Activated T-helper 2 cell treated with anti-CD3 and anti-CD28 coated beads, Interferon-gamma antibody, Interleukin-2, Interleukin-4, amounts not matched to agents 10 μg/mL and 5 μg/mL and 100 μg/mL, durations not matched to agents 14 hours and 24 hours and 36 hours (primary cell): ENCODE results near the gene PROK2. TPM values are rescaled to one million over a fixed set of nuclear protein-coding genes. Genes with fewer than 3 reads are reported as not detected.

Experiments used
- DNase-seq: peaks from one replicate; pipeline ENCODE4 v3.0.0; 2021; ENCODE audit warnings: low spot score
- H3K27ac Mint-ChIP-seq: one replicate; pipeline ENCODE4 v1.8.0; 2021; ENCODE audit warnings: mixed read lengths
- H3K27me3 Mint-ChIP-seq: one replicate; pipeline ENCODE4 v1.8.0; 2021; ENCODE audit warnings: low read depth, mixed read lengths
- H3K36me3 Mint-ChIP-seq: one replicate; pipeline ENCODE4 v1.8.0; 2021; ENCODE audit warnings: low read depth, mixed read lengths
- H3K4me1 Mint-ChIP-seq: one replicate; pipeline ENCODE4 v1.8.0; 2021; ENCODE audit warnings: low read depth, mixed read lengths
- H3K4me3 Mint-ChIP-seq: one replicate; pipeline ENCODE4 v1.8.0; 2021; ENCODE audit warnings: low read depth, mild to moderate bottlenecking, moderate library complexity, mixed read lengths
- H3K9me3 Mint-ChIP-seq: one replicate; pipeline ENCODE4 v1.8.0; 2021; ENCODE audit warnings: mixed read lengths
- intact Hi-C: fragments of 100-400 bp; cut with micrococcal nuclease; formaldehyde crosslinking; loops from one replicate; pipeline ENCODE4 v1.15.1; 2023
- total RNA-seq: library from RNA; stranded (reverse); gene quantifications from 2 replicates; pipeline ENCODE4 v1.2.3, GENCODE V29; 2022

PROK2 gene
- 0.25 TPM in 1 of 2 replicates, not detected in the other for total RNA-seq

DNA sequence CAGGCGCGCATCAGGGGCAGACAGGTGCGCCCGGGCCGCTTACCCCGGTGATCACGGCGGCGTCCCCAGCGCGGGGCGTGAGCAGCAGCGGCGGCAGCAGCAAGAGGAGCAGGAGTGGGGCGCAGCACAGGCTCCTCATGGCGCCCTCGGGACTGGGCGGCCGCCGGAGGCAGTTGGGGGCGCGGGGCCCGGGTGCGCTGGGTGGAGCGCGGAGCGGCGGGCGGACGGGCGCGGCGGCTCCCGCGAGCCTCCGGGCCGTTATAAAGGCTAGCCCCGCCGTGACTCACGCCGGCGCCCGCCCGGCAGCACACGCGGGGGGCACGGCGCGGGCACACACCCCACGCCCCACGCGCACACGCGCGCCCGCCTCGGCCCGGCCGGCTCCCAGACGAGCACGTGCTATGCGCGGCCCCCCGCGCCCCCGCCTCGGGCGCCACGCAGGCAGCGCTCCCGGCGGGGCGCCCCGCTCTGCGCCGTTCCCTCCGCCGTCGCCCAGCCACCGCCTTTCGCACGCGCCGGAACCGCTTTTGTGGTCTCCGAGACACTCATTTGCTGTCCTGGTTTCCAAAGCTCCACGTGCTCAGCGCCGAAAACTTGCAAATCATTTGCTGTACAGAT, at the start of gene PROK2:
TSS of gene PROK2 (minus strand) at position 235 of the 618 bp plus-strand sequence. CDS start at position 139, 96 bp downstream.
- Mint-ChIP-seq H3K9me3 (no peaks in the 10 kb centered on the region), H3K4me3 (peak within 1 kb of the TSS; percentile 75), H3K4me1 (peaks cover 23% of the 10 kb centered on the region), H3K27me3 (peaks cover 60% of the 10 kb centered on the region), H3K27ac (peak within 1 kb of the TSS; percentile 53), H3K36me3 (no peaks in the 10 kb centered on the region)
- intact Hi-C loops: no loop called here
- no peak for DNase-seq

DNA sequence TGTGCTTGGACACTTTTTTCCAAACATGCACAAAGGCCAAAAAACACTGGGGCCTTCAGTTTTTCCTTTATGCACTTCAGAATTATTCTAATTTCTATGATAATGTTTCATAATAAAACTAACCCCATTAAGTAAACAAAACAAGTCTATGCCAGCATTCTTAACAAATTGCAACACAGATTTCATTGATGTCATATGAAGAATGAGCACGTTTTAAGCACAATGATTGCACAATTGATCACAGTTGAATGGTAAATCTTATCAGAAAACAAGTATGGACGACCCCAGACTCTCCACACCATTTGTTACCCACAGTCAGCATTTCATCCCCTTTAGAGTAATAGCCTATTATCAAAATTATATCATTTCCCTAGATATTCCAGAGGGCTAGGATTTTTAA, 46.7 kb upstream of the PROK2 start:
- Mint-ChIP-seq H3K4me3 (no peak overlapping the region), H3K9me3 (no peaks in the 10 kb centered on the region), H3K36me3 (no peaks in the 10 kb centered on the region), H3K27me3 (peaks cover 21% of the 10 kb centered on the region), H3K4me1 (peaks cover 3% of the 10 kb centered on the region), H3K27ac (no peak overlapping the region)
- intact Hi-C loops: no loop called here
- DNase-seq: no peak

- H3K27ac Mint-ChIP-seq: no peak overlapping the region
- no peaks in the 10 kb centered on the region for H3K36me3 Mint-ChIP-seq
- no peak overlapping the region for H3K4me3 Mint-ChIP-seq
- intact Hi-C loops: no loop called here
- H3K27me3 Mint-ChIP-seq: peaks cover 21% of the 10 kb centered on the region
- DNase-seq: no peak
- H3K9me3 Mint-ChIP-seq: no peaks in the 10 kb centered on the region
- peaks cover 3% of the 10 kb centered on the region for H3K4me1 Mint-ChIP-seq
Measured at GRCh38 chr3:71825551-71826283, 40.8 kb upstream of the PROK2 start.

DNA sequence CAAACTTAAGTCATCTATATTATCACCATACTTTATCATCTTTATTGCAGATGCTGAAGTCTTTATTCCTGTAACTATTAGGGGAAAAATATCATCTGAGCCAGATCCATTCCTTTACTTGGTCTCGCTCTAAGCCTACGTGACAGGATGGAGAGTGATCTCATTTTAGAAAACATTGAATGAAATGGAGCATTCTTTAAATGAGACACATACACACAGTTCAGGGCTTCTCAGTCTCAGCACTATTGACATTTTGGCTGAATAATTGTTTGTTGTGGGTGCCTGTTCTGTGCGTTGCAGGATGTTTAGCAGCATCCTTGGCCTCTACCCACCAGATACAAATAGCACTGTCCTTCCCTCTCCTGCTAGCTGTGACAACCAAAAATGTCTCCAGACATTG, 36.2 kb upstream of the PROK2 start:
- intact Hi-C loops: no loop called here
- H3K4me1 Mint-ChIP-seq: no peaks in the 10 kb centered on the region
- H3K36me3 Mint-ChIP-seq: no peaks in the 10 kb centered on the region
- DNase-seq: no peak
- no peak overlapping the region for H3K4me3 Mint-ChIP-seq
- peaks cover 13% of the 10 kb centered on the region for H3K27me3 Mint-ChIP-seq
- no peak overlapping the region for H3K27ac Mint-ChIP-seq
- no peaks in the 10 kb centered on the region for H3K9me3 Mint-ChIP-seq

- Mint-ChIP-seq H3K4me3 (no peak overlapping the region), H3K4me1 (no peaks in the 10 kb centered on the region), H3K36me3 (no peaks in the 10 kb centered on the region), H3K27me3 (peaks cover 24% of the 10 kb centered on the region), H3K27ac (no peak overlapping the region), H3K9me3 (no peaks in the 10 kb centered on the region)
- intact Hi-C loops: no loop called here
- DNase-seq: no peak
Measured at GRCh38 chr3:71817262-71817661, 32.3 kb upstream of the PROK2 start.

- H3K4me3 Mint-ChIP-seq: no peak overlapping the region
- H3K4me1 Mint-ChIP-seq: no peaks in the 10 kb centered on the region
- no peaks in the 10 kb centered on the region for H3K9me3 Mint-ChIP-seq
- H3K27ac Mint-ChIP-seq: no peak overlapping the region
- no peak for DNase-seq
- H3K36me3 Mint-ChIP-seq: no peaks in the 10 kb centered on the region
- intact Hi-C loops: no loop called here
- peaks cover 26% of the 10 kb centered on the region for H3K27me3 Mint-ChIP-seq
Measured at GRCh38 chr3:71816767-71817156, 31.8 kb upstream of the PROK2 start.

DNA sequence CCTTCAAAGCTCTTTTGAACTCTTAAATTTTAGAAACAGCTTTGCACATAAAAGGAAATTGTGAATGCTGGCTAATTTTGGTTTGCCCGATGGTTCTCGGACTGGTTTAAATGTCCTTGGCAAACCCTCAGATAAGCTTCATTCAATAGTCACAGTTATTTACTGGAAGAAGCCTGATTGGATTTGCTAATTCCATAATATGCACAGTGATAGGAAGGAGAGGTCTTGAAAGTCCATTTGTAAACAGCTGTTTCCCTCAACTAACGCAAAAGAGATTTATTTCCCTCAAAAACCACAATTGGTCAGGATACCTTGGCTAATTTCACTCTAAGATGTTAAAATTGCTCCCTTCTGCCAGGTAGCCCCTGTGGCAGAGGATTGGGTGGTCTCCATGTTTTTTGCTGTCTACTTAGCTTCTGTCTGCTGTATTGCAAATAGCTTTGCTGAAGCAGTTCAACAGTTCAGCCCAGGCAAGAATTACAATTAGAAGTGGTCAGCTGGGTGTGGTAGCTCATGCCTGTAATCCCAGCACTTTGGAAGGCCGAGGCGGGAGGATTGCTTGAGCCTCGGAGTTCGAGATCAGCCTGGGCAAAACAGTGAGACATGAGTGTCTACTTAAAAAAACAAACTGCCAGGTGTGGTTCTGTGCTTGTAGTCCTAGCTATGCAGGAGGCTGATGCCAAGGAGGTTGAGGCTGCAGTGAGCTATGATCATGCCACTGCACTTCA, 30.6 kb upstream of the PROK2 start:
- no peaks in the 10 kb centered on the region for H3K36me3 Mint-ChIP-seq
- peaks cover 21% of the 10 kb centered on the region for H3K27me3 Mint-ChIP-seq
- H3K9me3 Mint-ChIP-seq: no peaks in the 10 kb centered on the region

DNA sequence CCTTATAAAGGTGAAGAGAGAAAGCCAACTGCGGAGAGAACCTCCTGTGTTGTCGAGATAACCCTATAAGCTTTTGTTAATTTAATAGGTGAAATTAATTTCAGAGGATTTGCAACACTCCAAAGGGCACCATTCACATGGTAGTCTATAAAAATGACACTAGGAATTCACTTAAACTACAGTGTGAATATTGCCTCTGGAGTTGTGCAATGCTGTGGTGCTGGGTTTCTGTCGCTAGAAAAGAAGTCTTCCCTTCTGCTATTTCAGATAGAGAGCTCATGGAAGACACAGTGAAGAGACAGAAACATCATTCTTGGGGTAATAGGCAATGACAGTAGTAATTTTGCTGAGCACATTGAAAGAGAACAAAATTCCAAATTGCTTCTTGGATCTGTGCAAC, 28.8 kb upstream of the PROK2 start:
- intact Hi-C loops: no loop called here
- H3K27me3 Mint-ChIP-seq: peaks cover 21% of the 10 kb centered on the region
- H3K4me3 Mint-ChIP-seq: no peak overlapping the region
- H3K36me3 Mint-ChIP-seq: no peaks in the 10 kb centered on the region
- no peaks in the 10 kb centered on the region for H3K9me3 Mint-ChIP-seq
- H3K4me1 Mint-ChIP-seq: no peaks in the 10 kb centered on the region
- no peak overlapping the region for H3K27ac Mint-ChIP-seq
- no peak for DNase-seq

More for the DNA sequence above, 30.6 kb upstream of the PROK2 start:
- no peak overlapping the region for H3K4me3 Mint-ChIP-seq
- intact Hi-C loops: no loop called here
- DNase-seq: no peak
- H3K27ac Mint-ChIP-seq: no peak overlapping the region
- no peaks in the 10 kb centered on the region for H3K4me1 Mint-ChIP-seq

GRCh38 chr3:71813073-71813472, 28.1 kb upstream of the PROK2 start:
- H3K4me3 Mint-ChIP-seq: no peak overlapping the region
- no peaks in the 10 kb centered on the region for H3K4me1 Mint-ChIP-seq
- no peak for DNase-seq
- intact Hi-C loops: no loop called here
- no peak overlapping the region for H3K27ac Mint-ChIP-seq
- H3K27me3 Mint-ChIP-seq: peaks cover 21% of the 10 kb centered on the region
- H3K36me3 Mint-ChIP-seq: no peaks in the 10 kb centered on the region
- no peaks in the 10 kb centered on the region for H3K9me3 Mint-ChIP-seq

DNA sequence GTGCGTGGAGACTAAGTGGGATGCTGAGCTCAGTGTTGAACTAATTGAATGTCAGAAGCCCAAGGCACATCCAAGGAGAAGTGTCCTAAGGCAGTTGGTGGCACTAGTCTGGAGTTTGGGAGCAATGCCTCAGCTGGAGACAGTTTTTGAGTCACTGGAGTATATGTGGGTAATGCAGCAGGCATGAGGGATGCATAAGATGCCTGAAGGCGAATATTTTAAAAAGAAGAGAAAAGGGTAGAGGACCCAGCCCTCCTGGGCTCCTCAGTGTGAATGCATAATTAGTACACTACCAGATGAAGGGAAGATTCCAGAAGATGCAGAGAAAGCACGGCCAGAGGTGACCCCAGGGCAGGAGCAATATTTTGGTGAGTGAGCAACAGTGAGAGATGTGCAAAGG, 25.1 kb upstream of the PROK2 start:
- H3K9me3 Mint-ChIP-seq: no peaks in the 10 kb centered on the region
- no peaks in the 10 kb centered on the region for H3K36me3 Mint-ChIP-seq
- H3K27me3 Mint-ChIP-seq: peaks cover 15% of the 10 kb centered on the region
- intact Hi-C loops: no loop called here
- no peak overlapping the region for H3K4me3 Mint-ChIP-seq
- H3K27ac Mint-ChIP-seq: no peak overlapping the region
- no peaks in the 10 kb centered on the region for H3K4me1 Mint-ChIP-seq
- DNase-seq: no peak

DNA sequence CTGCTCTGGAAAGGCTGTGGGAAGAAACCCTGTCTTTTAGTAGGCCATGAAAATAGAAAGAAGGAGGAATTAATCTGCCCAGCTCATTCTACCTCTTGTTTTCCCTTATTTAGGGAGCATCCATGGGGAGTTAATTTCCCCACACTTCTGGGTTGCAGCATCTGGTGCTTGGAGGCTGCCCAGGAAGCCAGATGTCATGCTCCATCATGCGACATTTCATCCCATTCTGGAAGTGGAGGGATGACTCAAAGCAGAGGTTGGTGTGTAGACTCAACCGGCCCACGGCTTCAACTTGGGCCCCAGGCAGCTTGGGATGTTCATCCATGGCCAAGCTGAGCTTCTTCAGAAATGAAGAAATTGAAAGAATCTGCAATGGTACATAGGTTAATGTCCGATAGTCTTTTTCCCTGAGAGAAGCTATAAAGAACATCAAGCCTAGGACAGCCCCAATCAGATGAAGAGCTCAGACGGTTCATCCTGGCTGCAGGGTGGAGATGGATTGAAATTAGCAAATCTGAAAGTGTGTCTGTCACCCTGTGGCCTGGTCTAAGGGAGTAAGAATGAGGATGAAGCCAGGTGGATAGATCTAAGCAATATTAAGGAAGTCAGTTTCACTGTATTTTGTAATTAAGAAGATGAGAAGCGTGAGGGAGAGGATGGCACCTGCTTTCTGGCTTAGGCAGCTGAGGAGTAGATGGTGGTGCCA, 24.5 kb upstream of the PROK2 start:
- no peaks in the 10 kb centered on the region for H3K36me3 Mint-ChIP-seq
- H3K4me3 Mint-ChIP-seq: no peak overlapping the region
- no peak for DNase-seq
- H3K27me3 Mint-ChIP-seq: peaks cover 12% of the 10 kb centered on the region
- intact Hi-C loops: no loop called here
- H3K27ac Mint-ChIP-seq: no peak overlapping the region
- no peaks in the 10 kb centered on the region for H3K9me3 Mint-ChIP-seq
- H3K4me1 Mint-ChIP-seq: no peaks in the 10 kb centered on the region

GRCh38 chr3:71806736-71807135, 21.8 kb upstream of the PROK2 start:
- DNase-seq: no peak
- H3K9me3 Mint-ChIP-seq: no peaks in the 10 kb centered on the region
- H3K27me3 Mint-ChIP-seq: peaks cover 11% of the 10 kb centered on the region
- intact Hi-C loops: no loop called here
- H3K4me3 Mint-ChIP-seq: no peak overlapping the region
- no peaks in the 10 kb centered on the region for H3K4me1 Mint-ChIP-seq
- no peaks in the 10 kb centered on the region for H3K36me3 Mint-ChIP-seq
- no peak overlapping the region for H3K27ac Mint-ChIP-seq
